C4-2B (cell line): ENCODE results near the gene SH2D5.

Experiments used
- CTCF ChIP-seq: fragments of 450-650 bp; conservative IDR thresholded peaks from 2 replicates; pipeline ENCODE4 v1.5.1; 2017; ENCODE audit warnings: mild to moderate bottlenecking
- ZFX ChIP-seq: fragments of 450-650 bp; IDR thresholded peaks from 2 replicates; pipeline ENCODE4 v1.6.1; 2017

- TF ChIP-seq CTCF: no peak
- TF ChIP-seq ZFX: no peak
Observed at GRCh38 chr1:20740781-20741180, 8.3 kb upstream of the SH2D5 start.
